GM08714 (cell line): Measurements from ENCODE around the gene TBC1D22B.

Experiments
- H3K4me3 ChIP-seq: fragments of 200-500 bp; sonication (Bioruptor generic); 2 replicates; pipeline ENCODE4 v1.5.1; 2014; ENCODE audit warnings: mild to moderate bottlenecking, low read length, inconsistent platforms
- ZNF274 ChIP-seq: IDR thresholded peaks from 2 replicates; pipeline ENCODE4 v1.6.1; 2012; ENCODE audit warnings: mild to moderate bottlenecking, low read depth, low read length

The TBC1D22B gene

GRCh38 chr6:37352384-37352783 is 94.8 kb downstream of the TBC1D22B start:
- H3K4me3 ChIP-seq = no peak overlapping the region
- no peak for TF ChIP-seq ZNF274

DNA sequence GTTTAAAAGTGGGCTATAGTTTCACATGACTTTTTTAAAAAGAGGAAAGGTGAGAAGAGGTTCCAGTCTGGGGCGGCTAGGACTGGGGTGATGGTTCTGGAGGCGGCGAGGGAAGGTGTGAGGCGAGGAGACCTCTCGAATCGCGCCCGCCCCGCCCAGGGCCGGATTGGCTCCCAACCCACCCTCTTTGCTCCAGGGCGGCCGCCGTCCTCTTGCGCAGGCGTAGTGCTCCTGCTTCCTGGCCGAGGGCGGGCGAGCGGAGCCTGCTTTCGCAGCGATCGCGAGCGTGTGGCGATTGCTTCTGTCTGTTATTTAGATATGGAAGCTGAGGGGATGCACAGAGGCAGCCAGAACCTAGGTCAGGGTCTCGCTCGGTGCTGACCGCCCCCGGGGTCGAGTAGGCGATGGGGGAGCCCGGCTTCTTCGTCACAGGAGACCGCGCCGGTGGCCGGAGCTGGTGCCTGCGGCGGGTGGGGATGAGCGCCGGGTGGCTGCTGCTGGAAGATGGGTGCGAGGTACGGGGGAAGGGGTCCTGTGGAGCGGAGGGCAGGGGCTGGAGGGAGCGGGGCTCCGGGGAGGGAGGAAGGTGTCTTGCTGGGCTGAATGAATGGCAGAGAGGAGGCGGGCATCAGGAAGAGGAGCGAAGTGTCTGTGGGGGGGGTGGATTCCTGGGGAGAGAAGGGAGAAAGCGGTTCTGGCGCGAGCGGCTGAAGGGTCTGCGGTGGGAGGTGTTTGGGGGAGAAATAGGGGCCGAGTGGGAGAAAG is 96.4 kb downstream of the TBC1D22B start, which contains the start of gene RNF8:
Gene RNF8 (plus strand): TSS at position 223 of the 765 bp plus-strand sequence. CDS start 182 bp downstream, at position 405.
- peak within 1 kb of the TSS; percentile 92 for H3K4me3 ChIP-seq
- TF ChIP-seq ZNF274 = no peak

DNA sequence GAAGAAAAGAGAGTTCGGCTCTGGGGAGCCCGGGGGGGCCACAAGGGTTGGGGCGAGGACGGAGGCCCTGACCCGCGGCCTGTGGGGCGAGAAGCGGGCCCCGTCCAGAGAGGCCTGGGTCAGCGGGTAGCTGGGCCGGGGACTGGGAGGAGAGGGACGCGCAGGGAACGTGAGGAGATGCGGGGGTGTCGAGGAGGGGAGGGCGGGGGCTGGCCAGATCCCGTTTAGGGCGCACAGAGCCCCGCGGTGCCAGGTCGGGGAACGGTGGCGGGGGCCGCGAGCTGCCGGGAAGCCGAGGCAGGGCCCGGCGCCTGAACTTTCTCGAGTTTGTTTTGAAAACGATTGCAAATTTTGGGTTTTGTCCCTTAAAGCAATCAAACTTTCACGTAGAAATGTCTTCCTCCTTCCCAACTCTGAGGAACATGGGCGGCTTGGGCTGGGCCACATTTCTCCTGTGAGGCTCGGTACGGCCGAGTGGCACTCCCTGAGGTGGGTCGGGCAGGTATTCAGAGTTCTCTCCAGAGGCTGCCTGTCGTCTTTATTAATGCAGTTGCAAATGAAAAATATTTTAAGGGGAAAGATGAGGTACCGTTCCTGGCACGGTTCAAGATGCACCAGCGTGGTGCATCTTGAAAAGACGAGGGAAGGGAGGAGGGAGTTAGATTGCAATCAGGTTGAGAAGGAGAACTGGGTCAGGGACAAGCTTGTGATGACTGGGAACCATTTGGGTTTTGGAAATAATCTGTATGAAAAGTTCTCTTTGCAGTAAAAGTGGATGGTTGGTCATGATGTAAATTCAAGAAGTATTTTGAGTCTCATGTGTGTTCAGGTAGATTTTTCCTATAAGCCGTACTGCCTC is 97.2 kb downstream of the TBC1D22B start:
- no peak for TF ChIP-seq ZNF274
- H3K4me3 ChIP-seq = peak overlapping the region; percentile 92

DNA sequence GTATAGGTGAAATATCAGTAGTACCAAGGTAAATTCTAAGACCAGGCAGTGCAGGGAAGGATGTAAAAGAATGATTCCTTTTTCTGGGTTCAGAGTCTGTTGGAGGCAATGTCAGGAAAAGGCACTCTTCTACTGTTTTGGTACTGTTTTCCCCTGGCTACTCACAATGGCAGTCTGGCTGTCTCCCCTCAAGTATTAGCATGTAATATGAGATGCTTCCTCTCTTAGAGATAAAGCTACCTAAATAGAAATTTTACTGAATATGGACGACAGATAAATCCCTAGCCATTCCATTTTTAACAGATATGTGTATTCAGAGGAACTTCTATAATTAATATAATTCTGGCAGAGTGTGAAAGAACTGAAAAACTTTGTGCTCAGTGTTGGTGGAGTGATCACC is 99.7 kb downstream of the TBC1D22B start:
- no peak overlapping the region for H3K4me3 ChIP-seq
- no peak for TF ChIP-seq ZNF274

DNA sequence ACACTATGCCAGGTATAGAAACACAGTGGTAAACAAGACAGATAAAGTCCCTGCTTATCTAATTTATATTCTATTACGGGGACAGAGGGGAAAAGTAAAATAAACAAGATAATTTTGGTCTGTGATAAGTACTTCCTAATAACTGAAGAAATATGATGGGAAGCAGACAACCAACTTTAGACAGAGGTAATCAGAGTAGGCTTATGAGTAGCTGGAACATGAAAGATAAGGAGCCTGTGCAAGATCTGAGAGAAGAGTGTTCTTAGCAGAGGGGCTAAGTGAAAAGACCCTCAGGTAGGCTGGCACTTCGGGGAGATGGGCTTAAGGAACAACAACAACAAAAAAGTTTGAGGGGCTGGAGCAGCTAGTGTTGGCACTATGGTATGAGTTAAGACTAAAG is 100.3 kb downstream of the TBC1D22B start:
- no peak overlapping the region for H3K4me3 ChIP-seq
- TF ChIP-seq ZNF274 = no peak

DNA sequence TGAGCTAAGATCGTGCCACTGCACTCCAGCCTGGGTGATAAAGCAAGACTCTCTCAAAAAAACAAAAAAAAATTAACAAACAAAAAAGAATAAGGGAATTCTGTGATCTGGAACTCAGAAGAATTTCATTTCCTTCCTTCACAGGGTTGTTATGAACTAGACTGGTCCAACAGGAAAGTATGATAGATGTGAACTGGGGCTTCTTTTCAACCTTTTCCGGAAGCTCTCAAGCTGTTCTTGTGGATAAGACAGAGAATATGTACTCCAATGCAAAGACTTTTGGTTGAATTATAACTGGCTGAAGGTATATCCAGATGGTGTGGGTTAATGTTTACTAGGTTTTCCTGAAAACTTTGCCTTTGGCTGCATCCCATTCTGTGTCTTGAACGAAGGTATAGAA is 101.5 kb downstream of the TBC1D22B start:
- H3K4me3 ChIP-seq = no peak overlapping the region
- no peak for TF ChIP-seq ZNF274

DNA sequence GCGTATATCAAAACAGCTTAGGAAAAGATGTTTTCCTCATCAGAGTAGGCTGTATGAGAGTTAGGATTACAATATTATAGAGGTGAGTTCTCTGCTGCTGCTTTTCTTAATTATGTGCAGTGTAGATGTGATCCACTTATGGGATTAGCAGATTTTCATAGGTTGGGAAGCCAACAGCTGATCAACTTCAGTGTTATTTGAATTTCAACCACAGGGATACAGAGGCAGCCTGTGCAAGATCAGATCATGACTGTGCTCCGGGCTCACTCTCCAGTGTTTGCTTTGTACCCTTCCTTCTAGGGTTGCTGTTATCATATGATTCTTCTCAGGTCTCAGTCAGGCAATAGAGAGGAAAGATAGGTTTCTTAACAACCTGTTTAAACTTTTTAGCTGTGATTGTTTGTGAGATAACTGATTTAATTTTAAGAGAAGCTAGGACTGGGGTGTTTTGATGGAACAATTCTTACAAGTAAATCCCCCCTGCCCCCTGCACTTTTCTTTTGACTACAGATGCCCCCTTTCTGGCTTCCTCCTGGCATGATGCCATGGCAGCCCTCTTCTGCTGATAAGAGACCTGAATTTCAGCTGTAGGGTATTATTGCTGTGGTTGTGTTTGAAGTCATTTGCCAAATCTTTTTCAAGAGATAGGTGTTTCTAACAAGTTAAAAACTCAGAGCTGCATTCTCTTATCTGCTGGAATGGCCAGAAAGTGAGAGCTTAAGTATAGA is 104.7 kb downstream of the TBC1D22B start:
- no peak for TF ChIP-seq ZNF274
- no peak overlapping the region for H3K4me3 ChIP-seq

DNA sequence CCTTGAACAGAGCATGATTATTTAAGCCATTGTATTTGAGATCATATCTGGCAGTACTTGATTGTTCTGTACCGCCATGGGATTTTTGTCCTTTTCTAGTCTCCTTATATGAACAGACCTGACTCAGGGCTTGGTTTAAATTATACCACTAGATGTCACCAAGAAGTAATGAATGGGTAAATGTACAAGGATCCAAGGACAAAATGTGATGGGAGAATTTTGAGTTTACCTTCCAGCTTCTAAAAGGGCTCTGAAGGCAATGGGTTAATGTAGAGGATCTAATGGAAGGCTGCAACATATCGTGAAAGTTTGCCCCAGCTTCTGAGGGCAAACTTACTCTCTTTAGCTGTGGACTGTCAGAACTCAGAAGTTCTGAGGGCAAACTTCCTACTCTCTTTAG is 108.2 kb downstream of the TBC1D22B start:
- no peak overlapping the region for H3K4me3 ChIP-seq
- TF ChIP-seq ZNF274 = no peak

DNA sequence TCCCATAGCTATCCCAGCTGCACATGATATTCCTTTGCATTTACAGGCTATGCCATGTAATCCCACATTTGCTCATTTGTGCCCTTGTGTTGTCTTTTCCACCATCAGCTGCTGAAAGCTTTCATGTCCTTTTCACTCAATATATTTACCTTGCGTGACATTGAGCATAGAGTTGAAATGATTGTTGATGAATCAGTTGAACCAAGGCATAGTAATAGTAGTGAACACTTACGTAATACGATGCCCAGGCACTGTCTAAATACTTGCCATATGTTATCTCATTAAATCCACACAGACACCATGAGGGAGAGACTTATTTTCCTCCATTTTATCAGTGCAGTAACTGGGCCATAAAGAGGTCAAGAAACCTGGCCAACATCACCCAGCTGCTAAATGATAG is 109.3 kb downstream of the TBC1D22B start:
- H3K4me3 ChIP-seq = no peak overlapping the region
- TF ChIP-seq ZNF274 = no peak

DNA sequence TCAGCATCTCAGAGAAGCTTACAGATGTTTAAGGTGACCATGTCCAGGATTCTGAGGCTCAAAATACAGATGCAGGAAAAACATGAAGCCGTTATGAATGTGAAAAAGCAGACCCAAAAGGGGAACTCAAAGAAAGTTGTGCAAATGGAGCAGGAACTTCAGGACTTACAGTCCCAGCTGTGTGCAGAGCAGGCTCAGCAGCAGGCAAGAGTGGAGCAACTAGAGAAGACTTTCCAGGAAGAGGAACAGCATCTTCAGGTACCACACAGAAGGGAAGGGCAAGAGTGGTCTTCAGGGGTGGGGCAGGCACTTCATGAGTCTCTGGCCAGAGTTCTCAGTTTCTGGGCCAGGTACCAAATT is 111.4 kb downstream of the TBC1D22B start:
- no peak overlapping the region for H3K4me3 ChIP-seq
- TF ChIP-seq ZNF274 = no peak

DNA sequence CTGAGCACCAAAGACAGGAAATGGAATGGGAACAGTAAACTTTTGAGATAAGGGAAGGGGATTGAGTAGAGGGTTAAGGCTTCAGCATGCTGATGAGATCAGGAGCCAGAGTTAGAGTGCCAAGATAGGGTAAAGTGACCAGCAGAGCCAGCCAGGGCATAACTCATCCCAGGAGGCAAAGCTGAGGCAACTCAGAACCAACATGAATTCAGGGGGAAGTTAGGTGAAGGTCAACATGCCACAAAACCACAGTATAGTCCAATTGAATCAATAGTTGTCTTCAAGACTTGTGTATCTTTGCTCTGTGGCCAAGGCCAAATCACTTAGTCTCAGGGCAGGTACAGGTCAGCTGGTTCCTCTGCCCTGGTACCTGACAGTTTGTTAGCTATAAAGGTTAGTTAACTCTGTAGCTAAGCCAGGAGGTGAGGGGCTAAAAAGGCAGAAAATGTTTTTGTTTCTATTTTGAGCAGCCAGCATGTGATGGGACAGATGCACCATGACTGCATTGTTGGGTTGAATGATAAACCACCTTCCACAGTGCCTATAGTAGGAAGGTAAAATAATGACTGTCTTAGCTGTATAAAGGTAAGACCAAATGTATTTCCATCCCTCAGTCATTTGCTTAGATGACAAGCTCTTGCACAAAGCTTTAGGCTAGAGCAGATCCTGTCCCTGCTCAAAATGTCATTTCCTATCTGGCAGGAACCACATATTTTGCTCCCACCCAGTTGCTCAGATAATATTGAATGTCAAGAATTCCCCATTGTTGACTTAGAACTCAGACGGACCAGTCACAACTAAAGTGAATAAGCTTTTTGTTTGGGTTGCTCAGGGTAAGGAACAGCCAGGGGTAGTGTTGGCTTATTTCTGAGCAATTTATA is 112.0 kb downstream of the TBC1D22B start:
- H3K4me3 ChIP-seq = no peak overlapping the region

DNA sequence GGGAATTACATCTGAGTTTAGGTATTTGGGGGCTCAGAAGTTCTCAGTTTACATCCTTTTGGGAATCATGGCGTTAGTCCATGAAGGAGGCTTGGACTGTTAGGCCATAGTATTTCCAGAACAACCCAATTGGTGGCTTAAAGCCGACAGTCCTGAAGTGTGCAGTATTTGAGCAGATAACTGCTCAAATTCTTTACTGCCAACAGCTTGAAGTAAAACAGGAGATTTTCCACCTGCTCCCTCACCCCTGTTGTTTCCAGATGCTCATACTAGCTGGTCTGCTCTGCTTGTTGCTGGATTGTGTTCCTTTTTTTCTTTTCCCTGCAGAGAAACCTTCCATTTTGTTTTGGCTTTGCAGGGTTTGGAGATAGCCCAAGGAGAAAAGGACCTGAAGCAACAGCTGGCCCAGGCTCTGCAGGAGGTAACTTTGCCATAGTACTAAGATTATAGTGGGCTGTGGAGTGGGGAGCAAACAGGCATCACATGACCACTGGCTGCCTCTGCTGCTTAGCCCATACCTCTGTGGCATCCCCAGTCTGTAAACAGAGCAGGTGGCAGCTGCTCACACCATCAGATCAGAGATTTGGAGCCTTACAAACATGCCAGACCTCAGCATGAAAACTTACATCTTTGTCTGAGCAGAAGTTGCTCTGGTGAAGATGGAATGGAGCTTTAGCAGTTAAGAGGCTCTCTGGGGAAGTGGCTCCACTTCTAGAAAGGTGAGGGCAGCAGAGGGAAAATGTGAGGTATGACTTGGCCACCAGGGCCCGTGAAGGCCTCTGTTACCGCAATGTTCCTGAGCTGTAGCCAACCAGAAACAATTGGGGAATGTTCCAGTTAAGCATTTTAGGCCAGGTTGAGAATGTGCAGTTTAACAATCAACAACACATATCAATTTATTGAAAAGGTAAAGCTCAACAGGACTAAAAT is 113.8 kb downstream of the TBC1D22B start:
- no peak overlapping the region for H3K4me3 ChIP-seq
- no peak for TF ChIP-seq ZNF274

More for the DNA sequence above, 112.0 kb downstream of the TBC1D22B start:
- no peak for TF ChIP-seq ZNF274
